GM19193 (cell line): ENCODE results near the gene PIEZO1.

Source experiments
- POLR2A ChIP-seq: IDR thresholded peaks from 4 replicates; pipeline ENCODE4 v1.6.1; 2011; ENCODE audit not compliant: insufficient read depth, insufficient read length; ENCODE audit errors: extremely low read depth

The PIEZO1 gene

GRCh38 chr16:88809068-88809675 lies 24.2 kb upstream of the PIEZO1 start:
- peak; percentile 8 for TF ChIP-seq POLR2A

GRCh38 chr16:88807626-88808453 lies 22.8 kb upstream of the PIEZO1 start:
- TF ChIP-seq POLR2A = no peak

- TF ChIP-seq POLR2A = peak; percentile 31
Measured at GRCh38 chr16:88807142-88807625, 22.2 kb upstream of the PIEZO1 start.

- no peak for TF ChIP-seq POLR2A
Measured at GRCh38 chr16:88806491-88807111, 21.6 kb upstream of the PIEZO1 start.

GRCh38 chr16:88805887-88806393 lies 20.9 kb upstream of the PIEZO1 start:
- TF ChIP-seq POLR2A = no peak

- peak; percentile 10 for TF ChIP-seq POLR2A
Measured at GRCh38 chr16:88805340-88805715, 20.3 kb upstream of the PIEZO1 start.

- peak; percentile 4 for TF ChIP-seq POLR2A
Measured at GRCh38 chr16:88804552-88805339, 19.7 kb upstream of the PIEZO1 start.

GRCh38 chr16:88804173-88804551 lies 19.1 kb upstream of the PIEZO1 start:
- no peak for TF ChIP-seq POLR2A

- peak; percentile 65 for TF ChIP-seq POLR2A
Measured at GRCh38 chr16:88803264-88803987, 18.4 kb upstream of the PIEZO1 start, which contains the start of gene CDT1. Gene CDT1, plus strand, starts transcription at chr16:88803789. Its CDS starts 43 bp downstream, at chr16:88803832.

GRCh38 chr16:88800277-88800592 lies 15.2 kb upstream of the PIEZO1 start:
- TF ChIP-seq POLR2A = no peak

GRCh38 chr16:88799569-88800276 lies 14.7 kb upstream of the PIEZO1 start:
- TF ChIP-seq POLR2A = no peak

GRCh38 chr16:88798772-88799455 lies 13.9 kb upstream of the PIEZO1 start:
- TF ChIP-seq POLR2A = no peak

GRCh38 chr16:88798073-88798472 lies 13.1 kb upstream of the PIEZO1 start:
- TF ChIP-seq POLR2A = no peak
